ENCODE measurements around the gene PPME1.

GRCh38 chr11:74212533-74212932 is 41.4 kb downstream of the PPME1 start:
- no peak for TF ChIP-seq EZH2 (IDR thresholded peaks at IDR 0.05; ENCODE audit: insufficient read depth, poor library complexity, severe bottlenecking)
- TF ChIP-seq EZH2phosphoT487 (IDR thresholded peaks at IDR 0.05; ENCODE audit: insufficient read depth, low read depth) = no peak
